Adipocyte (in vitro differentiated cells): Measurements from ENCODE around the gene CYP11A1.

Source experiments
- DNase-seq: peaks from one replicate; pipeline ENCODE4 v3.0.0-alpha.2; 2015; ENCODE audit warnings: low read depth
- H3K27me3 ChIP-seq: replicated peaks from 2 replicates; pipeline ENCODE4 v1.7.0; 2013; ENCODE audit warnings: mild to moderate bottlenecking, low read length, moderate library complexity; ENCODE audit not compliant: control insufficient read depth, insufficient read depth
- H3K36me3 ChIP-seq: 2 replicates; pipeline ENCODE4 v1.7.0; 2013; ENCODE audit warnings: low read length, mild to moderate bottlenecking, moderate library complexity; ENCODE audit not compliant: control insufficient read depth, insufficient read depth, severe bottlenecking
- H3K4me1 ChIP-seq: 2 replicates; pipeline ENCODE4 v1.7.0; 2013; ENCODE audit warnings: mild to moderate bottlenecking, low read length, moderate library complexity; ENCODE audit not compliant: control insufficient read depth, insufficient read depth
- H3K4me3 ChIP-seq: 2 replicates; pipeline ENCODE4 v1.7.0; 2013; ENCODE audit warnings: mild to moderate bottlenecking, low read length, moderate library complexity
- H3K9ac ChIP-seq: 2 replicates; pipeline ENCODE4 v1.7.0; 2013; ENCODE audit warnings: mild to moderate bottlenecking, low read length, moderate library complexity
- H3K9me3 ChIP-seq: 2 replicates; pipeline ENCODE4 v1.7.0; 2013; ENCODE audit warnings: mild to moderate bottlenecking, low read length, moderate library complexity; ENCODE audit not compliant: control insufficient read depth

CYP11A1 gene

GRCh38 chr15:74385733-74386132 is 18.3 kb upstream of the CYP11A1 start:
- Histone ChIP-seq H3K4me1 (peaks cover 9% of the 10 kb centered on the region), H3K9ac (no peak overlapping the region), H3K4me3 (no peak overlapping the region), H3K27me3 (no peaks in the 10 kb centered on the region), H3K9me3 (no peaks in the 10 kb centered on the region), H3K36me3 (no peaks in the 10 kb centered on the region)
- DNase-seq: no peak

DNA sequence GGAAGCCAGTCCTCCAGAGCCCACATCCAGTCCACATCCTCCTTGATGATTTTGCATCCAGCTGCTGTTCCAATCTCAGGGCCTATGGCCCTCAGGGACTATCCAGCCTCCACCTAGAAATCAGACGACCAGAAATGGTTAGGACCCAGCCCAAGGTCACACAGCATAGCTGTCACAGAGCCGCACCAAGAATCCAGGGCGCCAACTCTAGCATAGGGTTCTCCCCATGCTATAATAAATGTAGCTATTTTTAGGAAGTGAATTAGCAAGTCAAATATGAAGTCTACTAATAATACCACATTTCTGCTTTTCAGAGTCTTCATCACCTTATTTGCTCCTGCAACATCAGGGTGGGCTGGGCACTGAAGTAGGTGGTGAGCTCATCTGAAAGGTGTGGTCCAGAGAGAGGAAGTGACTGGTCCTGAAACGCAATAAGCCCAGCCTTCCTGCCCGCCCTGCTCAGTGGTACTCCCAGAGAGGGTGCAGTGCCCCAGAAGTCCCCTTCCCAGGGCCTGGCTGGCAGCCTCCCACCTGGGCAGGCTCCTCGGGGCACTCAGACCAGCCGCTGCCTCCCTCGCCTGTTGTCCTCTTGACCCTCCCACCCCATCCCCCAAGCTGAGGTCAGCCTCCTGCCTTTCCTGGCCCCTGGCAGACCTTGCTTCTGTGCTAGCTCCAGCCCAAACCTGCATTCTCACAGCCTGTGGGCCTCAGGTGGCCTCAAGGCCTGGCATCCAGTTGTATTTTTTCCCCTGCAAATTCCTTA is 17.6 kb upstream of the CYP11A1 start:
- DNase-seq: no peak

GRCh38 chr15:74384566-74384880 is 17.1 kb upstream of the CYP11A1 start:
- H3K36me3 ChIP-seq: no peaks in the 10 kb centered on the region
- H3K4me3 ChIP-seq: no peak overlapping the region
- DNase-seq: no peak
- H3K9me3 ChIP-seq: no peaks in the 10 kb centered on the region
- no peak overlapping the region for H3K9ac ChIP-seq
- no peaks in the 10 kb centered on the region for H3K27me3 ChIP-seq
- peaks cover 9% of the 10 kb centered on the region for H3K4me1 ChIP-seq

More for the DNA sequence above, 17.6 kb upstream of the CYP11A1 start:
- no peaks in the 10 kb centered on the region for H3K27me3 ChIP-seq
- no peak overlapping the region for H3K9ac ChIP-seq
- H3K4me1 ChIP-seq: peaks cover 9% of the 10 kb centered on the region
- no peaks in the 10 kb centered on the region for H3K36me3 ChIP-seq
- H3K4me3 ChIP-seq: no peak overlapping the region
- H3K9me3 ChIP-seq: no peaks in the 10 kb centered on the region

- Histone ChIP-seq H3K36me3 (no peaks in the 10 kb centered on the region), H3K4me3 (no peak overlapping the region), H3K4me1 (peaks cover 9% of the 10 kb centered on the region), H3K9me3 (no peaks in the 10 kb centered on the region), H3K9ac (no peak overlapping the region), H3K27me3 (no peaks in the 10 kb centered on the region)
- DNase-seq: no peak
Observed at GRCh38 chr15:74383695-74384565, 16.5 kb upstream of the CYP11A1 start.

DNA sequence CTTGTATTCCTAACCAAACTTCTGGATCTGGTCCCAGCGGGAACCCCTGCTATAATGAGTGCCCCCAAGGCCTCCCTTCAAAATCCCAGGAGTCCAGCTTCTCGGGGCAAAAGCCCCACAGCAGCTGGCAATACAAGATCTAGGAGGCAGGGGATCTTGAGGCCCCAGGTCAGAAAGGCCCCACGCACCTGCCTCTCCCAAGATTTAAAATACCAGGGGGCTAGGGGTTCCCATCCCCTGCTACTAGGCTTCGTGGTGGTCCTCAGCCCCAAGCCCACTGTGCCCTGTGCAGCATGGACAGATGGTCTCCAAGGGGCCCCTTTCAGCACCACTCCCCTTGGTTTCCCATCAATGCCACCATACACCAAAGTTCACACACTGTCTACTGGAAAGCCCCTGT is 15.8 kb upstream of the CYP11A1 start:
- DNase-seq: no peak
- Histone ChIP-seq H3K36me3 (no peaks in the 10 kb centered on the region), H3K9ac (no peak overlapping the region), H3K27me3 (no peaks in the 10 kb centered on the region), H3K4me3 (no peak overlapping the region), H3K4me1 (peaks cover 9% of the 10 kb centered on the region), H3K9me3 (no peaks in the 10 kb centered on the region)

GRCh38 chr15:74382004-74382816 is 14.8 kb upstream of the CYP11A1 start:
- H3K4me1 ChIP-seq: peaks cover 9% of the 10 kb centered on the region
- no peaks in the 10 kb centered on the region for H3K9me3 ChIP-seq
- H3K9ac ChIP-seq: peak overlapping the region; percentile 31
- no peaks in the 10 kb centered on the region for H3K27me3 ChIP-seq
- no peaks in the 10 kb centered on the region for H3K36me3 ChIP-seq
- no peak overlapping the region for H3K4me3 ChIP-seq
- peak; percentile 91 for DNase-seq

DNA sequence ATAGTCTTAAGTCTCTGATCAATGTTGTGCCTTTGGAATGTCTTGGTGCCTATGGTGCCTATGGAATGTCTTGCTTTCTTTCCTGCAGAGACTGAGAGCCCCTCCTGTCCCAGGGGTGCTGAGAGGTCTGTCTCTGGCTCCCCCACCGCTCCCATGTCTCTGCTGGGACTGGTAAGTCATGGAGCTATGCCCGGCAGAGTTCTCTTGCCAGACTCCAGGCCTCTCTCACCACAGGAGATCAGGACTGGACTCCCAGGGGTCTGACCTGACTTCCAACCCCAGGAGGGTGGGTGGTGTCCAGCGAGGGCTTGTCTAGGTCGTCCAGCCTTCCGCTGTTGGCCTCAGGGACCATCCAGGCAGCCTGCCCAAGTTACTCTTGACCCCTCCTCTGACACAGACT is 14.0 kb upstream of the CYP11A1 start:
- Histone ChIP-seq H3K4me1 (peaks cover 9% of the 10 kb centered on the region), H3K9ac (peak overlapping the region; percentile 31), H3K27me3 (no peaks in the 10 kb centered on the region), H3K9me3 (no peaks in the 10 kb centered on the region), H3K4me3 (no peak overlapping the region), H3K36me3 (no peaks in the 10 kb centered on the region)
- no peak for DNase-seq

- H3K27me3 ChIP-seq: no peaks in the 10 kb centered on the region
- peaks cover 9% of the 10 kb centered on the region for H3K4me1 ChIP-seq
- no peak overlapping the region for H3K9ac ChIP-seq
- H3K9me3 ChIP-seq: no peaks in the 10 kb centered on the region
- no peak overlapping the region for H3K4me3 ChIP-seq
- DNase-seq: no peak
- no peaks in the 10 kb centered on the region for H3K36me3 ChIP-seq
Observed at GRCh38 chr15:74381190-74381453, 13.7 kb upstream of the CYP11A1 start.

DNA sequence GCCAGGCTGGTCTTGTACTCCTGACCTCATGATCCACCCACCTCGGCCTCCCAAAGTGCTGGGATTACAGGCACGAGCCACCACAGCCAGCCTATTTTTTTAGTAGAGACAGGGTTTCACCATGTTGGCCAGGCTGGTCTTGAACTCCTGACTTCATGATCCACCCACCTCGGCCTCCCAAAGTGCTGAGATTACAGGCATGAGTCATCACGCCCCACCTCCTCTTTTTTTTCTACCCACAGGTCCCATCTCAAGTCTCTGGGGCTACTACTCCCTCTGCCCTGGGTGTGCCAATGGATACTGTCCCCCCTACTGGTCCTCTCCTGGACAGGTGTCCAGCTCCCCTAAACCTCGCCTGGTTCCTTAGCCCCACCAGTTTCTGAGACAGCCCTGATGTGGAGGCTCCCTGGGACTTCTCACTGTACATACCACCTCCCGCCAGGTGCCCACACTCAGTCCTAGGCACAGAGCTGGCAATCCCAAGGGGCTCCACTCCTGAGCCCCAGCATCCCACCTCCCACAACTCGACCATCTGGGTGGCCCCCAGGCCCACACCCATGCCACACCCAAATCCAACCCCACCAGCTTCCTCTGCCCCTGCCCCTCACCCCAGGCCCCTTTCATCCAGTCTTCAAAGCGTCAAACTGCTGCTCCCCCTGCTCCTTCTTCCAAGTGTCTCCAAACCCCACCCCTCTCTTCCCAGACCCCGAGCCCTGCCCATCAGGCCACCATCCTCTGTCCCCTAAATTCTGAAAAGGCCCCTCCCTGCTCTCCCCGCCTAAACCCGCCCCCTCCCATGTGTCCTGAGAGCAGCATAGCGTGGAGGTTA is 13.1 kb upstream of the CYP11A1 start:
- no peak for DNase-seq

DNA sequence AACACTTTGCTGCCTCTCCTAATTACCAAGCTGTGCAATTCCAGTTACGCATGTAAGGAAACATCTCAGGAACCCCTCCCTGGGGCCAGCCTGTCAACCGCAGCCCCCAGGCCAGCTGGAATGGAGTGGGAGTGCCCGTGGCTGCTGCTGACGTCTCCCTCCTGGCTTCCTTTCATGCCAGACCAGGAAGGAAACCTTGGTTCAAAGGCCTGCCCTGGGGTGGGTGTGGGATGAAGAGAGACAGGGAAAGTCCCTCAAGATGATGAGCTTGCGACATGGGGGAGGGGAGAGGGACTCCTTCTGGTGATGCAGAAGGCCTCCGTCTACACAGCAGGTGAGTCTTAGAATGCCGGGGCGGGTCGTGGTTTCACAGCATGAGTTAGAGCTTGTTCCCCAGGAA is 11.4 kb upstream of the CYP11A1 start:
- Histone ChIP-seq H3K27me3 (no peaks in the 10 kb centered on the region), H3K9me3 (no peaks in the 10 kb centered on the region), H3K4me3 (no peak overlapping the region), H3K4me1 (peaks cover 16% of the 10 kb centered on the region), H3K36me3 (no peaks in the 10 kb centered on the region), H3K9ac (no peak overlapping the region)
- peak; percentile 54 for DNase-seq

More for the DNA sequence above, 13.1 kb upstream of the CYP11A1 start:
- Histone ChIP-seq H3K4me3 (no peak overlapping the region), H3K27me3 (no peaks in the 10 kb centered on the region), H3K9me3 (no peaks in the 10 kb centered on the region), H3K4me1 (peaks cover 9% of the 10 kb centered on the region), H3K9ac (no peak overlapping the region), H3K36me3 (no peaks in the 10 kb centered on the region)
